ENCODE results near the gene LGSN.

DNA sequence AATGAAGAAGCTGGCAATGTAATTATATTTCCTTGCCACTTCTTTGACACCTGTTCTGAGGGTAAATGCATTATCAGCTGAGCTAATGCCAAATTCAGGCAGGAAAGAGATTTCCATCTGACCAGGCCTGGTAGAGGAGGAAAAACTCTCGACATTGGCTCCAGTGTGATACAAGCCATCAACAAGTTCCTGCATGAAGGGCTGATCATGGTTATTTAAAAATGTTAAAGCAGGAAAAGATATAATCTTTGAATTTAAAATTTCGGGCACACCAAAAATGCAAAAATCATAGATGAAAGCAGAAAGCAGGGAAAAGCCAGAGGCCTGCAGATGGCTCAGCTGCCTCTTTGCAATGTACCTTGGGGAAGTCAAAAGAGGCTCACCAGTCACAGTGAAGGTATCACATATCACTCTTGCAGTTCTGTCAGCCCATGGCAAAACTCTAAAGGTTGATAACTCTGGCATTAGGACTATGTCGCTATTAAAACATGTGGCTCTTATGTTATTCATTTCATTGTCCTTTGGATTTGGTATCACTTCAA is 39.1 kb downstream of the LGSN start:
- TF ChIP-seq, protein P1, sequence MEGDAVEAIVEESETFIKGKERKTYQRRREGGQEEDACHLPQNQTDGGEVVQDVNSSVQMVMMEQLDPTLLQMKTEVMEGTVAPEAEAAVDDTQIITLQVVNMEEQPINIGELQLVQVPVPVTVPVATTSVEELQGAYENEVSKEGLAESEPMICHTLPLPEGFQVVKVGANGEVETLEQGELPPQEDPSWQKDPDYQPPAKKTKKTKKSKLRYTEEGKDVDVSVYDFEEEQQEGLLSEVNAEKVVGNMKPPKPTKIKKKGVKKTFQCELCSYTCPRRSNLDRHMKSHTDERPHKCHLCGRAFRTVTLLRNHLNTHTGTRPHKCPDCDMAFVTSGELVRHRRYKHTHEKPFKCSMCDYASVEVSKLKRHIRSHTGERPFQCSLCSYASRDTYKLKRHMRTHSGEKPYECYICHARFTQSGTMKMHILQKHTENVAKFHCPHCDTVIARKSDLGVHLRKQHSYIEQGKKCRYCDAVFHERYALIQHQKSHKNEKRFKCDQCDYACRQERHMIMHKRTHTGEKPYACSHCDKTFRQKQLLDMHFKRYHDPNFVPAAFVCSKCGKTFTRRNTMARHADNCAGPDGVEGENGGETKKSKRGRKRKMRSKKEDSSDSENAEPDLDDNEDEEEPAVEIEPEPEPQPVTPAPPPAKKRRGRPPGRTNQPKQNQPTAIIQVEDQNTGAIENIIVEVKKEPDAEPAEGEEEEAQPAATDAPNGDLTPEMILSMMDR (IDR thresholded peaks at IDR 0.05): no peak
- no peak for TF ChIP-seq POLR2A (IDR thresholded peaks at IDR 0.05)
